ENCODE results near the gene ATP8B2. TPM values are rescaled to one million over a fixed set of nuclear protein-coding genes. Genes with fewer than 3 reads are reported as not detected.

Gene ATP8B2
- total RNA-seq, 6 donors from 2014 or later: 20.2 to 45.1 (median 37.4) TPM

GRCh38 chr1:154391086-154391770 lies 65.9 kb downstream of the ATP8B2 start:
- DNase-seq (no peak), ATAC-seq (ENCODE audit: low FRiP score in 2 of 2) (no peak)
- Histone ChIP-seq H3K27me3 (no peaks in the 10 kb centered on the region), H3K4me1 (peaks cover 0 to 7% (median 6%) of the 10 kb centered on the region in 4 donors), H3K9me3 (no peaks in the 10 kb centered on the region), H3K4me3 (no peak overlapping the region), H3K36me3 (no peaks in the 10 kb centered on the region), H3K27ac (no peak overlapping the region)
- TF ChIP-seq CTCF (IDR thresholded peaks at IDR 0.05) (no peak), EP300 (IDR thresholded peaks at IDR 0.05) (no peak), POLR2AphosphoS5 (IDR thresholded peaks at IDR 0.05) (no peak), POLR2A (IDR thresholded peaks at IDR 0.05) (no peak)
- 68 to 76% methylated on average over 9 of the region's 9 CpGs for WGBS, 2 donors

- DNase-seq: no peak
- Histone ChIP-seq H3K9me3 (no peaks in the 10 kb centered on the region), H3K36me3 (no peaks in the 10 kb centered on the region), H3K4me3 (no peak overlapping the region), H3K27ac (no peak overlapping the region), H3K4me1 (peaks cover 0 to 5% (median 4%) of the 10 kb centered on the region in 4 donors), H3K27me3 (no peaks in the 10 kb centered on the region)
- ATAC-seq (ENCODE audit: low FRiP score in 2 of 2): no peak
- 62 to 66% methylated on average over 4 of the region's 4 CpGs for WGBS, 2 donors
- no peak for TF ChIP-seq POLR2AphosphoS5 (IDR thresholded peaks at IDR 0.05)
- no peak for TF ChIP-seq CTCF (IDR thresholded peaks at IDR 0.05)
- TF ChIP-seq EP300 (IDR thresholded peaks at IDR 0.05): no peak
- no peak for TF ChIP-seq POLR2A (IDR thresholded peaks at IDR 0.05)
These were observed 72.8 kb downstream of the ATP8B2 start for GRCh38 chr1:154398141-154398540.

- 95 to 97% methylated on average over 4 of the region's 4 CpGs for WGBS, 2 donors
- Histone ChIP-seq H3K4me3 (no peak overlapping the region), H3K36me3 (no peaks in the 10 kb centered on the region), H3K27ac (no peak overlapping the region), H3K4me1 (peaks cover 0 to 8% (median 6%) of the 10 kb centered on the region in 4 donors), H3K27me3 (no peaks in the 10 kb centered on the region), H3K9me3 (no peaks in the 10 kb centered on the region)
- no peak for ATAC-seq (ENCODE audit: low FRiP score in 2 of 2)
- no peak for DNase-seq
- TF ChIP-seq POLR2AphosphoS5 (IDR thresholded peaks at IDR 0.05) (no peak), CTCF (IDR thresholded peaks at IDR 0.05) (no peak), EP300 (IDR thresholded peaks at IDR 0.05) (no peak), POLR2A (IDR thresholded peaks at IDR 0.05) (no peak)
These were observed 73.4 kb downstream of the ATP8B2 start for GRCh38 chr1:154398678-154399077.

- DNase-seq (no peak), ATAC-seq (ENCODE audit: low FRiP score in 2 of 2) (no peak)
- H3K36me3 ChIP-seq: no peaks in the 10 kb centered on the region
- no peaks in the 10 kb centered on the region for H3K27me3 ChIP-seq
- H3K4me3 ChIP-seq: no peak overlapping the region
- WGBS, 2 donors: 56 to 59% methylated on average over 4 of the region's 4 CpGs
- no peak overlapping the region for H3K27ac ChIP-seq
- H3K4me1 ChIP-seq: peaks cover 8 to 20% (median 15%) of the 10 kb centered on the region in 4 donors
- TF ChIP-seq EP300 (IDR thresholded peaks at IDR 0.05): no peak
- no peak for TF ChIP-seq POLR2A (IDR thresholded peaks at IDR 0.05)
- no peak for TF ChIP-seq POLR2AphosphoS5 (IDR thresholded peaks at IDR 0.05)
- TF ChIP-seq CTCF (IDR thresholded peaks at IDR 0.05): no peak
- H3K9me3 ChIP-seq: no peaks in the 10 kb centered on the region
These were observed 75.1 kb downstream of the ATP8B2 start for GRCh38 chr1:154400381-154400801.

Small RNA genes lying within 50 kb of the gene (small RNA-seq; reads per million reads assigned to genes)
- gene RF00273 (0 to 0.07 (median 0.03) reads per million in 4 donors), gene RNU6-121P (0 reads per million in 4 donors), gene RNU6-239P (0 reads per million in 4 donors), gene RNU7-57P (0 reads per million in 4 donors)

Other genes starting within 250 kb of the ATP8B2 start
- under 1 TPM in 4 of 6 donors, not detected in 2; 0.11 to 0.91 (median 0.30) TPM for gene NUP210L, start 170.5 kb upstream of the ATP8B2 start, total RNA-seq
- gene TPM3, start 133.4 kb upstream of the ATP8B2 start, total RNA-seq: 100 to 1,000 TPM; 149 to 452 (median 344) TPM
- 1 to 10 TPM in 2 of 6 donors, not detected in 4; 5.9 to 6.5 TPM for gene CFAP141, start 119.2 kb upstream of the ATP8B2 start, total RNA-seq
- 100 to 1,000 TPM in 5 of 6 donors, 10 to 100 TPM in 1; 77.5 to 137 (median 119) TPM for gene UBAP2L, start 104.6 kb upstream of the ATP8B2 start, total RNA-seq
- gene HAX1, start 52.9 kb upstream of the ATP8B2 start, total RNA-seq: 10 to 100 TPM; 48.6 to 98.8 (median 79.7) TPM
- gene AQP10, start 4.4 kb upstream of the ATP8B2 start, total RNA-seq: 1 to 10 TPM in 2 of 6 donors, under 1 TPM in 4; 0.15 to 2.1 (median 0.45) TPM
- gene IL6R, start 79.8 kb downstream of the ATP8B2 start, total RNA-seq: 100 to 1,000 TPM in 3 of 6 donors, 10 to 100 TPM in 3; 59.6 to 126 (median 97.5) TPM
- 10 to 100 TPM in 4 of 6 donors, 1 to 10 TPM in 2; 6.2 to 47.1 (median 12.6) TPM for gene TDRD10, start 176.7 kb downstream of the ATP8B2 start, total RNA-seq
- gene SHE, start 176.9 kb downstream of the ATP8B2 start, total RNA-seq: 10 to 100 TPM; 25.8 to 55.4 (median 29.5) TPM
- gene UBE2Q1, start 233.1 kb downstream of the ATP8B2 start, total RNA-seq: 10 to 100 TPM; 19.9 to 90.9 (median 36.4) TPM
- under 1 TPM in 1 of 6 donors, not detected in 5; 0.15 TPM for gene CHRNB2, start 242.3 kb downstream of the ATP8B2 start, total RNA-seq

Data from upper lobe of left lung (tissue), 6 donors.